GM23338 (cell line): ENCODE results near the gene TBC1D30. TPM values are rescaled to one million over a fixed set of nuclear protein-coding genes. Genes with fewer than 3 reads are reported as not detected.

ENCODE experiments used
- ATAC-seq: fragments of 200-7000 bp; cut with Tn5 transposase; 3 replicates; pipeline ENCODE4 v1.9.1; 2020
- DNase-seq: peaks from one replicate; pipeline ENCODE4 v3.0.0-alpha.2; 2015; ENCODE audit warnings: low spot score
- H2AFZ ChIP-seq: fragments of 200-600 bp; sonication (generic); 2 replicates; pipeline ENCODE4 v1.8.0; 2016; ENCODE audit warnings: antibody characterized with exemption, mild to moderate bottlenecking, moderate library complexity
- H3F3A ChIP-seq: fragments of 200-600 bp; sonication (generic); replicated peaks from 2 replicates; pipeline ENCODE4 v1.8.0; 2017; ENCODE audit warnings: antibody characterized with exemption, mixed run types, low read depth
- H3K27ac ChIP-seq: fragments of 200-600 bp; sonication (generic); 2 replicates; pipeline ENCODE4 v1.6.1; 2016; ENCODE audit warnings: low read depth
- H3K27me3 ChIP-seq: fragments of 200-600 bp; sonication (generic); 2 replicates; pipeline ENCODE4 v1.8.0; 2016; ENCODE audit warnings: mild to moderate bottlenecking, mixed run types, moderate library complexity; ENCODE audit not compliant: insufficient read depth
- H3K36me3 ChIP-seq: fragments of 200-600 bp; sonication (generic); 2 replicates; pipeline ENCODE4 v1.8.0; 2016; ENCODE audit warnings: mild to moderate bottlenecking; ENCODE audit not compliant: insufficient read depth
- H3K4me1 ChIP-seq: fragments of 200-600 bp; sonication (generic); 2 replicates; pipeline ENCODE4 v1.8.0; 2016; ENCODE audit warnings: mild to moderate bottlenecking, moderate library complexity; ENCODE audit not compliant: insufficient read depth
- H3K4me2 ChIP-seq: fragments of 200-600 bp; sonication (generic); 2 replicates; pipeline ENCODE4 v1.7.1; 2017; ENCODE audit warnings: mixed run types
- H3K4me3 ChIP-seq: fragments of 200-600 bp; sonication (generic); 2 replicates; pipeline ENCODE4 v1.6.1; 2016; ENCODE audit warnings: mixed run types
- H3K79me2 ChIP-seq: fragments of 200-600 bp; sonication (generic); replicated peaks from 2 replicates; pipeline ENCODE4 v1.8.0; 2017; ENCODE audit warnings: mild to moderate bottlenecking; ENCODE audit not compliant: insufficient read depth
- H3K9me2 ChIP-seq: fragments of 200-600 bp; sonication (generic); 2 replicates; pipeline ENCODE4 v1.8.0; 2017; ENCODE audit not compliant: insufficient read depth
- H4K20me1 ChIP-seq: fragments of 200-600 bp; sonication (generic); replicated peaks from 2 replicates; pipeline ENCODE4 v1.8.0; 2017; ENCODE audit warnings: mild to moderate bottlenecking; ENCODE audit not compliant: insufficient read depth
- H3K27ac Mint-ChIP-seq: 2 replicates; pipeline ENCODE4 v1.8.0; 2020; ENCODE audit warnings: inconsistent platforms, mild to moderate bottlenecking, moderate library complexity, mixed read lengths
- H3K27me3 Mint-ChIP-seq: 3 replicates; pipeline ENCODE4 v1.8.0; 2022; ENCODE audit warnings: low read depth, mild to moderate bottlenecking, moderate library complexity, mixed read lengths, inconsistent platforms; ENCODE audit not compliant: insufficient read depth, poor library complexity
- H3K36me3 Mint-ChIP-seq: 3 replicates; pipeline ENCODE4 v1.8.0; 2021; ENCODE audit warnings: low read depth, mild to moderate bottlenecking, inconsistent platforms, moderate library complexity, mixed read lengths
- H3K4me1 Mint-ChIP-seq: 3 replicates; pipeline ENCODE4 v1.8.0; 2020; ENCODE audit warnings: mild to moderate bottlenecking, inconsistent platforms, mixed read lengths
- H3K4me3 Mint-ChIP-seq: 3 replicates; pipeline ENCODE4 v1.8.0; 2021; ENCODE audit warnings: moderate library complexity, mild to moderate bottlenecking, inconsistent platforms, mixed read lengths
- H3K9me3 Mint-ChIP-seq: 3 replicates; pipeline ENCODE4 v1.8.0; 2020; ENCODE audit warnings: moderate library complexity, mild to moderate bottlenecking, inconsistent platforms, mixed read lengths
- CREB1 ChIP-seq: fragments of 250-450 bp; sonication (Bioruptor Pico); IDR thresholded peaks from 2 replicates; pipeline ENCODE4 v1.5.0; 2020; ENCODE audit warnings: low read depth, mild to moderate bottlenecking, moderate library complexity
- EZH2phosphoT487 ChIP-seq: fragments of 200-600 bp; sonication (generic); IDR thresholded peaks from one replicate; pipeline ENCODE4 v1.8.1; 2018; ENCODE audit warnings: antibody characterized with exemption; ENCODE audit not compliant: unreplicated experiment
- JUNB ChIP-seq: IDR thresholded peaks from one replicate; pipeline ENCODE4 v1.6.1; 2016; ENCODE audit warnings: antibody characterized with exemption; ENCODE audit not compliant: unreplicated experiment
- REST ChIP-seq: IDR thresholded peaks from one replicate; pipeline ENCODE4 v1.6.1; 2018; ENCODE audit warnings: antibody characterized with exemption; ENCODE audit not compliant: unreplicated experiment
- ZNF462 ChIP-seq: fragments of 250-450 bp; sonication (Bioruptor Pico); IDR thresholded peaks from 2 replicates; pipeline ENCODE4 v1.5.0; 2020; ENCODE audit warnings: mild to moderate bottlenecking, moderate library complexity
- polyA plus RNA-seq: library from polyadenylated mRNA; unstranded; fragments of >200 nt; fragmentation: Nextera tagmentation; extraction: Ambion mirVana; gene quantifications from 2 replicates; pipeline ENCODE4 v1.2.1, GENCODE V29; 2016
- total RNA-seq: library from RNA; depleted of rRNA; stranded (reverse); fragments of >200 nt; shearing (Covaris generic); gene quantifications from 2 replicates; pipeline ENCODE4 v1.2.3, GENCODE V29; 2014

Gene TBC1D30
- total and polyA plus RNA-seq, 2 experiments from 2014 or later = 2.9 to 9.6 TPM

GRCh38 chr12:64791036-64791435 is 33.4 kb upstream of the TBC1D30 start (continued):
- no peak for TF ChIP-seq REST
- TF ChIP-seq EZH2phosphoT487 = no peak

GRCh38 chr12:64792128-64792527 is 32.3 kb upstream of the TBC1D30 start:
- peaks cover 11% of the 10 kb centered on the region for H3K4me1 Mint-ChIP-seq
- Histone ChIP-seq H3K4me1 (peaks cover 16% of the 10 kb centered on the region), H2AFZ (no peak overlapping the region), H3K4me2 (no peak overlapping the region), H3K79me2 (no peaks in the 10 kb centered on the region), H3K27me3 (no peaks in the 10 kb centered on the region), H3K27ac (no peak overlapping the region), H3K4me3 (no peak overlapping the region), H4K20me1 (no peaks in the 10 kb centered on the region), H3K9me2 (no peaks in the 10 kb centered on the region), H3K36me3 (no peaks in the 10 kb centered on the region), H3F3A (no peaks in the 10 kb centered on the region)
- peaks cover 2% of the 10 kb centered on the region for H3K27me3 Mint-ChIP-seq
- H3K27ac Mint-ChIP-seq = no peak overlapping the region
- H3K9me3 Mint-ChIP-seq = no peaks in the 10 kb centered on the region
- DNase-seq = no peak
- no peak for ATAC-seq
- H3K4me3 Mint-ChIP-seq = no peak overlapping the region
- TF ChIP-seq ZNF462 (CRISPR knock-in tag) (no peak), CREB1 (CRISPR knock-in tag) (no peak), JUNB (no peak)
- no peaks in the 10 kb centered on the region for H3K36me3 Mint-ChIP-seq
